Measurements from ENCODE around the gene CDK5RAP2. TPM values are rescaled to one million over a fixed set of nuclear protein-coding genes. Genes with fewer than 3 reads are reported as not detected.

The CDK5RAP2 gene
- total RNA-seq, 4 donors from 2014 or later, result 28.9 to 62.3 (median 40.0) TPM

DNA sequence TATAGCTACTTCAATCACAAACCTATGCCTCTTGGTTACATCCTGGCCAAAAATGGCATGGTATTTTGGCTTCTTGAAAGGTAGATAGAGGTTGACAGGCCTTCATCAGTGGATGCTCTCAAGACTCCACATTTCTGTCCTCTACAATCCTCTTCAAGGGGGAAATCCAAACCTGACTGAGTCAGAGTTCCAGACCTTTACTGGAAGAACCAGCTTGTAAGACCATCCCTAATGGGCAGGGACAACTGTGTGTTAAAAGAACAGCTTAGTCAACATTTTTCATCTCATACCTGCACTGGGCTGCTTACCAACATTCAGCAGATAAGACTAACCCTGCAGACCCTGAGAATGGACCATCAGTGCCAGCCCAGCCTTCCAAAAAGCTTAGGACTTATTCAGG is 155.7 kb downstream of the CDK5RAP2 start:
- intact Hi-C loops (cut with DNase I; ENCODE audit: low total_unique reads), result no loop called here

DNA sequence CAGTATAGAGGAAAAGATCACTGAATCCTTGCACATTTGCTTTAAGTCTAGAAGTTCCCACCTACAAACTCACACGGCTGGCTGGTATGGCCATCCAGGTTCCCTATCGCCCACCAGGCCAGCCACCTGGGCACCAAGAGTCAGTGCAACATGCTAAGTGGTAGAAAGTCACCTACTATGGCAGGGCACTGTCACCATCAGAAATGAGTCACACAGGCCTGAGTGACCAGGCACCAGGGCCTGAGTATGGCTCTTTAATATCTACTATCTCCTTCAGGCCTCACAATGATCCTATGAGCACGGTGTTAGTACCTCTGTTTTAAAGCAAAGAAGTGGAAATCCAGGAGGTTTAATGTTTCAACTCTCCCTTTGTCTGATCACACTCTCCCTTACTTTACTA is 156.2 kb downstream of the CDK5RAP2 start:
- H3K4me1 ChIP-seq, result no peaks in the 10 kb centered on the region
- intact Hi-C loops (cut with DNase I; ENCODE audit: low total_unique reads), result no loop called here
- TF ChIP-seq, protein P1, sequence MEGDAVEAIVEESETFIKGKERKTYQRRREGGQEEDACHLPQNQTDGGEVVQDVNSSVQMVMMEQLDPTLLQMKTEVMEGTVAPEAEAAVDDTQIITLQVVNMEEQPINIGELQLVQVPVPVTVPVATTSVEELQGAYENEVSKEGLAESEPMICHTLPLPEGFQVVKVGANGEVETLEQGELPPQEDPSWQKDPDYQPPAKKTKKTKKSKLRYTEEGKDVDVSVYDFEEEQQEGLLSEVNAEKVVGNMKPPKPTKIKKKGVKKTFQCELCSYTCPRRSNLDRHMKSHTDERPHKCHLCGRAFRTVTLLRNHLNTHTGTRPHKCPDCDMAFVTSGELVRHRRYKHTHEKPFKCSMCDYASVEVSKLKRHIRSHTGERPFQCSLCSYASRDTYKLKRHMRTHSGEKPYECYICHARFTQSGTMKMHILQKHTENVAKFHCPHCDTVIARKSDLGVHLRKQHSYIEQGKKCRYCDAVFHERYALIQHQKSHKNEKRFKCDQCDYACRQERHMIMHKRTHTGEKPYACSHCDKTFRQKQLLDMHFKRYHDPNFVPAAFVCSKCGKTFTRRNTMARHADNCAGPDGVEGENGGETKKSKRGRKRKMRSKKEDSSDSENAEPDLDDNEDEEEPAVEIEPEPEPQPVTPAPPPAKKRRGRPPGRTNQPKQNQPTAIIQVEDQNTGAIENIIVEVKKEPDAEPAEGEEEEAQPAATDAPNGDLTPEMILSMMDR (IDR thresholded peaks at IDR 0.05), result no peak
- no peaks in the 10 kb centered on the region for H3K9me3 ChIP-seq
- H3K36me3 ChIP-seq, result no peaks in the 10 kb centered on the region
- no peaks in the 10 kb centered on the region for H3K27me3 ChIP-seq
- DNase-seq, result no peak
- H3K27ac ChIP-seq, result no peak overlapping the region
- no peak overlapping the region for H3K4me3 ChIP-seq

More for the DNA sequence above, 155.7 kb downstream of the CDK5RAP2 start:
- Histone ChIP-seq H3K9me3 (no peaks in the 10 kb centered on the region), H3K4me1 (no peaks in the 10 kb centered on the region), H3K36me3 (no peaks in the 10 kb centered on the region), H3K27me3 (no peaks in the 10 kb centered on the region), H3K4me3 (no peak overlapping the region), H3K27ac (no peak overlapping the region)
- no peak for DNase-seq
- no peak for TF ChIP-seq POLR2A (IDR thresholded peaks at IDR 0.05)
- TF ChIP-seq, protein P1 (IDR thresholded peaks at IDR 0.05), result no peak

DNA sequence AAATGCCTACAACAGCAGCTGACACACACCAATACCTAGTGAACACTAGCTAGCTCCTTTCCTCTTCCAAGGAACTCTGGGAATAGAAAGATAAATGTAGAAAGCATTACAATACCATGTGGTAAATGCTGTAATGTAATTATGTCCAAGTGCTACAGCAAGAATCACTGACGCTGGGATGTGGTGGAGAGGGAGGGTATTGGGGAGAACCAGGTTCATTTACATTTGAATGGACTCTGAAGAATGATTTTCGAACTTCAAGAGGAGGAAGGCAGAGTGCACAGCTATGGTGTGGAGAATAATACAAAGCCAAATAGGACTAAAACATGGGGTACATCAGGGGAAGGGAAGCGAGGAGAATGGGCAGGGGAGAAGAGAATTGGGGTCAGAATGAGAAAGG is 158.0 kb downstream of the CDK5RAP2 start:
- H3K27ac ChIP-seq, result no peak overlapping the region
- no peak overlapping the region for H3K4me3 ChIP-seq
- no peaks in the 10 kb centered on the region for H3K36me3 ChIP-seq
- DNase-seq, result no peak
- intact Hi-C loops (cut with DNase I; ENCODE audit: low total_unique reads), result no loop called here
- TF ChIP-seq, protein P1 (IDR thresholded peaks at IDR 0.05), result no peak
- TF ChIP-seq POLR2A (IDR thresholded peaks at IDR 0.05), result no peak
- no peaks in the 10 kb centered on the region for H3K27me3 ChIP-seq
- no peaks in the 10 kb centered on the region for H3K4me1 ChIP-seq
- H3K9me3 ChIP-seq, result no peaks in the 10 kb centered on the region

DNA sequence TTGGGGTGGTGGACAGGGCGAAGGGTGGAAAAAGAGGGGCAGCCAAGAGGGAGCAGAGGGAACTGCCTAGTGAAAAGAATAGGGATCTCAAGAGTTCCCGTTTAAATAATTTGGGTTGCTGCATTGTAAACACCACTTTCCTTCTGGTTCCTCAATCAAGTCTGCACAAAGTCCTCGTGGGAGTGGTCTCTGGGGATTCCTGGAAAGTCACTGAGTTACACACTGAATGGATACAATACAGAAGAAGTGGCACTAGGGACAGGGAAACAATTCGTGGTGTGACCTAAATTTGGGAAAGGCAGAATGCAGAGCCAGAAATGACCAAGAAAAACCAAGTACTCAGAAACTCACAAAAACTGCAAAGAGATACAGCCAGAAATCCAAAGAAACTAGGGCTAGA is 161.7 kb downstream of the CDK5RAP2 start:
- Histone ChIP-seq H3K9me3 (no peaks in the 10 kb centered on the region), H3K4me3 (no peak overlapping the region), H3K27me3 (no peaks in the 10 kb centered on the region), H3K27ac (no peak overlapping the region), H3K36me3 (no peaks in the 10 kb centered on the region), H3K4me1 (no peaks in the 10 kb centered on the region)
- no peak for DNase-seq
- no peak for TF ChIP-seq POLR2A (IDR thresholded peaks at IDR 0.05)
- TF ChIP-seq, protein P1 (IDR thresholded peaks at IDR 0.05), result no peak
- intact Hi-C loops (cut with DNase I; ENCODE audit: low total_unique reads), result no loop called here

DNA sequence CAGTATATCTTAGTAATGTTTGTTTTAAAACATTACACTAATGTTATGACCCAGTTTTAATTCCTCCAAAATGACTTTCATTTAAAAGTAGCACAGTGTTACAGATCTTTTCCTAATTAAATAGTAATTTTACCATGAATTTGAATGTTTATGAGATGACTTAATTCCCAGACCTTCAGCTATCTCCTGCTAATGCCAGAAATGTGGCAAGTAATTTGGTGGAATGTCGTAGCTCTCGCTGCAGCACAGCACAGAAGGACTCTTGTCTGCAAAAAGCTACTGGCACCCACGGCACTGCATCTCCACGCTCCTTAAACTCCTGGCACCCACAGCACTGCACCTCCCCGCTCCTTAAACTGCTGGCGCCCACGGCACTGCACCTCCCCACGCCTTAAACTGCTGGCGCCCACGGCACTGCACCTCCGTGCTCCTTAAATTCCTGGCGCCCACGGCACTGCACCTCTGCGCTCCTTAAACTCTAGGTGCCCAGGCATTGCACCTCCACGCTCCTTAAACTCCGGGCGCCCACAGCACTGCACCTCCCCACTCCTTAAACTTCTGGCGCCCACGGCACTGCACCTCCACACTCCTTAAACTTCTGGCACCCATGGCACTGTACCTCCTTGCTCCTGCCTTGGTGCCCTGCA is 163.1 kb downstream of the CDK5RAP2 start:
- no peak for DNase-seq
- Histone ChIP-seq H3K27me3 (no peaks in the 10 kb centered on the region), H3K4me3 (no peak overlapping the region), H3K9me3 (no peaks in the 10 kb centered on the region), H3K27ac (no peak overlapping the region), H3K4me1 (no peaks in the 10 kb centered on the region), H3K36me3 (no peaks in the 10 kb centered on the region)
- intact Hi-C loops (cut with DNase I; ENCODE audit: low total_unique reads), result no loop called here
- TF ChIP-seq POLR2A (IDR thresholded peaks at IDR 0.05), result no peak
- TF ChIP-seq, protein P1 (IDR thresholded peaks at IDR 0.05), result no peak
